DOHH2 (cell line): ENCODE measurements around the gene FZR1.
A peak's percentile ranks its signal among the peaks of the same experiment; 100 is the strongest.

Experiments
- H3F3A ChIP-seq: fragments of 200-600 bp; sonication (generic), shearing (Covaris generic); 2 replicates; pipeline ENCODE4 v1.6.0; 2016; ENCODE audit warnings: antibody characterized with exemption, mild to moderate bottlenecking; ENCODE audit not compliant: control insufficient read depth, insufficient read depth
- H3K27ac ChIP-seq: fragments of 200-600 bp; sonication (generic); 2 replicates; pipeline ENCODE4 v1.5.1; 2014; ENCODE audit warnings: low read depth, mild to moderate bottlenecking, low read length, moderate library complexity
- H3K27me3 ChIP-seq: fragments of 200-600 bp; sonication (generic); 2 replicates; pipeline ENCODE4 v1.6.1; 2014; ENCODE audit warnings: mild to moderate bottlenecking, low read length, mixed read lengths; ENCODE audit not compliant: control insufficient read depth
- H3K36me3 ChIP-seq: fragments of 200-600 bp; sonication (generic); 2 replicates; pipeline ENCODE4 v1.6.1; 2014; ENCODE audit warnings: mild to moderate bottlenecking, low read length, moderate library complexity, mixed read lengths; ENCODE audit not compliant: control insufficient read depth
- H3K4me1 ChIP-seq: fragments of 200-600 bp; sonication (generic); 2 replicates; pipeline ENCODE4 v1.6.1; 2014; ENCODE audit warnings: mild to moderate bottlenecking, low read length, mixed read lengths; ENCODE audit not compliant: control insufficient read depth
- H3K4me2 ChIP-seq: fragments of 200-600 bp; sonication (generic); 2 replicates; pipeline ENCODE4 v1.6.0; 2014; ENCODE audit warnings: mild to moderate bottlenecking, low read length, moderate library complexity
- H3K4me3 ChIP-seq: fragments of 200-600 bp; sonication (generic); 2 replicates; pipeline ENCODE4 v1.5.1; 2014; ENCODE audit warnings: mild to moderate bottlenecking, low read length, mixed read lengths
- H3K79me2 ChIP-seq: fragments of 200-600 bp; sonication (generic); 2 replicates; pipeline ENCODE4 v1.6.1; 2014; ENCODE audit warnings: mild to moderate bottlenecking, low read length, mixed read lengths; ENCODE audit not compliant: control insufficient read depth
- H3K9me2 ChIP-seq: fragments of 200-600 bp; sonication (generic); replicated peaks from 2 replicates; pipeline ENCODE4 v1.6.1; 2014; ENCODE audit warnings: mild to moderate bottlenecking, low read length, mixed read lengths; ENCODE audit not compliant: control insufficient read depth
- H3K9me3 ChIP-seq: fragments of 200-600 bp; sonication (generic); 2 replicates; pipeline ENCODE4 v1.6.1; 2014; ENCODE audit warnings: antibody characterized with exemption, low read length, mixed read lengths; ENCODE audit not compliant: control insufficient read depth, insufficient read depth
- H4K20me1 ChIP-seq: fragments of 200-600 bp; sonication (generic); 2 replicates; pipeline ENCODE4 v1.6.0; 2014; ENCODE audit warnings: low read depth, mild to moderate bottlenecking, antibody characterized with exemption, low read length, moderate library complexity; ENCODE audit not compliant: control insufficient read depth, insufficient read depth
- CTCF ChIP-seq: fragments of 200-600 bp; sonication (generic); IDR thresholded peaks from one replicate; pipeline ENCODE4 v1.5.1; 2014; ENCODE audit warnings: antibody characterized with exemption, mild to moderate bottlenecking, low read depth, low read length; ENCODE audit not compliant: poor library complexity, severe bottlenecking
- EZH2phosphoT487 ChIP-seq: fragments of 200-600 bp; sonication (generic); IDR thresholded peaks from 2 replicates; pipeline ENCODE4 v1.6.1; 2017; ENCODE audit warnings: borderline replicate concordance, mild to moderate bottlenecking, antibody characterized with exemption, low read length, moderate library complexity, mixed read lengths

The FZR1 gene

GRCh38 chr19:3549816-3550215, 43.7 kb downstream of the FZR1 start:
- H3K36me3 ChIP-seq, result peaks cover 47% of the 10 kb centered on the region
- no peak for TF ChIP-seq EZH2phosphoT487

DNA sequence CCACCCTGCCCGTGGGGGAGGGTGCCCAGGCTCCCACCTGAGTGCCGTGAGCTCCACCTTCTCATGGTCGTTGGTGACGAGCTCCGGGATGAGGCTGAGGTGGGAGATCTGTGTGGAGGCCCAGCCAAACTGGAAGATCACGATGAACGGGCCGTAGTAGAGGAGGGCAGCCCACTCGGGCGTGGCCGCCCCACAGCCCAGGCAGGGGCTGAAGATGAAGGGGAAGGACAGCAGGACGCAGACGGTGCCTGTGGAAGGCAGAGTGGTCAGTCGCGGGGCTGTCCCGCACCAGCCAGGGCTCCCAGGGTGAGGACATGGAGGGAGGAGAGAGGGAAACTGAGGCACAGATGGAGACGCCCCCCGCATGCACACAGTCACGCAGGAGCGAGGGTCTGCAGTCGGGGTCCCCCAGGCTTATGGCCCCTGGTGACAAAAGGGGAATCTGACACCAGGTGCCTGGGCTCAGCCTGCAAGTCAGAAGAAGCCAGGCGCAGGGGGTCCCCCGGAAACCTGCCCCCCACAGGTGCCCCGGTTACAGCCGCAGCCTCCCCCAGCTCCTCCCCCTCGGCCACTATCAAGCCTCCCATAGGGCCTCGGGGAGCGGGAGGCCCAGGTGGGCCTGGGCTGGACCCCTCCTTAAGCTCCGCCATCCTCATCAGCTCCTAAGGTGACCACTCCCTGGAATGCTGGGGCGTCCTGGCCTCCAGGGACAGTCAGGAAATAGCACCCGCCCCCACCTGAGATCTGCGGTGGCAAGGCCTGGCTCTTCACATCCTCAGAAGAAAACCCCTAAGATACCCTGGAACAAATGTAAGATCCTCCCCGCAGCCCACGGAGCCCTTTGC, 45.1 kb downstream of the FZR1 start:
- H3K36me3 ChIP-seq, result peaks cover 34% of the 10 kb centered on the region
- peaks cover 17% of the 10 kb centered on the region for H3F3A ChIP-seq
- no peak overlapping the region for H3K4me2 ChIP-seq
- no peaks in the 10 kb centered on the region for H3K27me3 ChIP-seq
- no peaks in the 10 kb centered on the region for H3K9me3 ChIP-seq
- TF ChIP-seq CTCF, result no peak
- TF ChIP-seq EZH2phosphoT487, result no peak
- H3K27ac ChIP-seq, result no peak overlapping the region
- no peak overlapping the region for H3K4me3 ChIP-seq
- H4K20me1 ChIP-seq, result peaks cover 3% of the 10 kb centered on the region; the same call in 1 of the 2 replicates
- peaks cover 41% of the 10 kb centered on the region for H3K4me1 ChIP-seq
- no peaks in the 10 kb centered on the region for H3K9me2 ChIP-seq
- peaks cover 45% of the 10 kb centered on the region for H3K79me2 ChIP-seq

More at GRCh38 chr19:3549816-3550215, 43.7 kb downstream of the FZR1 start:
- Histone ChIP-seq H3K4me2 (no peak overlapping the region), H3K4me1 (peaks cover 28% of the 10 kb centered on the region), H3K9me3 (no peaks in the 10 kb centered on the region), H4K20me1 (peaks cover 8% of the 10 kb centered on the region; the same call in 1 of the 2 replicates), H3F3A (peaks cover 17% of the 10 kb centered on the region), H3K27me3 (no peaks in the 10 kb centered on the region), H3K9me2 (no peaks in the 10 kb centered on the region), H3K4me3 (no peak overlapping the region), H3K79me2 (peaks cover 34% of the 10 kb centered on the region), H3K27ac (no peak overlapping the region)

DNA sequence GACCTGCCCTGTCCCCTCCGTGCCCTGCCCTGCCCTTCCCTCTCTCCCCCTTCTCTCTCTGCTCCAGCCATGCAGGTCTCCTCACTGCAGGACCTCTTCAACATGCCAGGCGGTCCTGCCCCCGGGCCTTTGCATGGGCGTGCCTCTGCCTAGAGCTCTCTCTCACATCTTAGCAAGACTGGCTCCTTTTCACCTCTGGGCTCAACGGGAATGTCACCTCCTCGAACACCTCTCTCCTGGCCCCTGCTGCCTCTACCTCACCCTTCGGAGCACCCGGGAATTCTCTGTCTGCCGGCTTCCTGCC, 45.6 kb downstream of the FZR1 start:
- Histone ChIP-seq H3K27me3 (no peaks in the 10 kb centered on the region), H3K79me2 (peaks cover 51% of the 10 kb centered on the region), H3K27ac (no peak overlapping the region), H3K9me2 (no peaks in the 10 kb centered on the region), H3K4me2 (no peak overlapping the region), H3K9me3 (no peaks in the 10 kb centered on the region), H4K20me1 (peaks cover 3% of the 10 kb centered on the region; the same call in 1 of the 2 replicates), H3K4me1 (peaks cover 47% of the 10 kb centered on the region), H3K4me3 (no peak overlapping the region), H3F3A (peaks cover 17% of the 10 kb centered on the region), H3K36me3 (peaks cover 30% of the 10 kb centered on the region)
- TF ChIP-seq CTCF (no peak), EZH2phosphoT487 (no peak)

DNA sequence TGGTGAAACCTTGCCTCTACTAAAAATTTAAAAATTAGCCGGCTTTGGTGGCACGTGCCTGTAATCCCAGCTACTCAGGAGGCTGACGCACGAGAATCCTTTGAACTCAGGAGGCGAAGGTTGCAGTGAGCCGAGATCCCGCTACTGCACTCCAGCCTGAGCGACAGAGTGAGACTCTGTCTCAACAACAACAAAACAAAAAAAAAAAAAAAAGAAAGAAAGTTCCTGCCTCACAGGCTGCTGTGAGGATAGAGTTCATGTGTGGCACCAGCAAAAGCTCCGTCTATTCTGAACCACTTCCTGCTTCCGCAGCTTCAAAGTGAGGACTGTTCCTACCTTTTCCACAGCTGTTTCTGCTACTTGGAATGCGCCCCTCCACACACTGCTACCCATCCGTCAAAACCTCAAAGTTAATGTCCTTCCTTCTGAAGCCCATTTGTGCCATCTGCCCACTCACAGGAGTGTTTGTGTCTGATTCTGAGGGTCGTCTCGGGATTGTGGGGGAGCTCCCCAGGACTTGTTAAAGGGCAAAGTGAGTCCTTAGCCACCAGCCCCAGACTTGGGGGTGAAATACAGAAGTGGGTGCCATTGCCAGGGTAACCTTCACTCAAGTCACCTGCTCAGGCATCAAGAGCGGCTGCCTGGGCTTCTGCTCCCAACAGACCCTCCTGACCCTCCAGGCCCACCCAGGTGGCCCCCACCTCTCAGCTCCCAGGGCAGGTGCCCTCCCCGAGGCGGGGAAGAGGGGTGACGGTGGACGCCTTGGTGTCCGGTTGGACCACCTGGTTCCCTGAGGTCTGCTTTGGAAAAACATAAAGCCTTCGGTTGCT, 48.4 kb downstream of the FZR1 start:
- Histone ChIP-seq H3K9me2 (no peaks in the 10 kb centered on the region), H3K4me1 (peaks cover 57% of the 10 kb centered on the region), H3K27me3 (no peaks in the 10 kb centered on the region), H3K27ac (peak overlapping the region; percentile 81), H3F3A (peaks cover 17% of the 10 kb centered on the region), H3K79me2 (peaks cover 56% of the 10 kb centered on the region), H3K9me3 (no peaks in the 10 kb centered on the region), H3K4me2 (peak overlapping the region; percentile 95), H3K4me3 (peak overlapping the region; percentile 51), H4K20me1 (no peaks in the 10 kb centered on the region; the same call in 1 of the 2 replicates), H3K36me3 (peaks cover 11% of the 10 kb centered on the region; the same call in 1 of the 2 replicates)
- TF ChIP-seq CTCF (no peak), EZH2phosphoT487 (no peak)
